T-helper 17 cell (primary cell): Measurements from ENCODE around the gene MYO5B. TPM values are rescaled to one million over a fixed set of nuclear protein-coding genes. Genes with fewer than 3 reads are reported as not detected.
"Not testable (repeated sequence)": the region's sequence is repeated elsewhere in the genome, so short reads cannot be mapped to it uniquely, and the experiment has no call there.

Source experiments
- ATAC-seq: fragments of 150-1000 bp; cut with Tn5 transposase; 2 replicates; pipeline ENCODE4 v1.10.0; 2021; ENCODE audit warnings: mild to moderate bottlenecking, moderate library complexity
- DNase-seq, 3 donors: peaks; one replicate each; pipeline versions ENCODE4 v3.0.0 to v3.0.0-alpha.2; 2020 to 2021
- H3K9me3 ChIP-seq: one replicate; pipeline ENCODE4 v1.7.0; 2013; ENCODE audit warnings: low read length, mild to moderate bottlenecking; ENCODE audit not compliant: control insufficient read depth, poor library complexity, severe bottlenecking
- H3K27ac Mint-ChIP-seq: one replicate; pipeline ENCODE4 v1.8.0; 2022; ENCODE audit warnings: mild to moderate bottlenecking, moderate library complexity, mixed read lengths
- H3K27me3 Mint-ChIP-seq: one replicate; pipeline ENCODE4 v1.8.0; 2022; ENCODE audit warnings: mixed read lengths
- H3K36me3 Mint-ChIP-seq: one replicate; pipeline ENCODE4 v1.8.0; 2022; ENCODE audit warnings: low read depth, mixed read lengths
- H3K4me1 Mint-ChIP-seq: one replicate; pipeline ENCODE4 v1.8.0; 2022; ENCODE audit warnings: mild to moderate bottlenecking, mixed read lengths
- H3K4me3 Mint-ChIP-seq: one replicate; pipeline ENCODE4 v1.8.0; 2022; ENCODE audit warnings: mild to moderate bottlenecking, moderate library complexity, mixed read lengths
- total RNA-seq, 4 donors: library from RNA in 2 of 4; stranded (reverse) in 2 of 4; gene quantifications; one replicate each; pipeline ENCODE4 v1.2.3 and lab custom pipeline; 2022 to 2026

MYO5B gene
- total RNA-seq, 2 donors from 2014 or later, result 0.12 TPM; not detected in 1

- H3K9me3 ChIP-seq, result no peaks in the 10 kb centered on the region
- Mint-ChIP-seq H3K4me3 (no peak overlapping the region), H3K27me3 (peaks cover 15% of the 10 kb centered on the region), H3K4me1 (peaks cover 9% of the 10 kb centered on the region), H3K27ac (no peak overlapping the region), H3K36me3 (peaks cover 9% of the 10 kb centered on the region)
- DNase-seq (no peak), ATAC-seq (no peak)
These were observed 350.9 kb downstream of the MYO5B start for GRCh38 chr18:49843778-49844625.

DNA sequence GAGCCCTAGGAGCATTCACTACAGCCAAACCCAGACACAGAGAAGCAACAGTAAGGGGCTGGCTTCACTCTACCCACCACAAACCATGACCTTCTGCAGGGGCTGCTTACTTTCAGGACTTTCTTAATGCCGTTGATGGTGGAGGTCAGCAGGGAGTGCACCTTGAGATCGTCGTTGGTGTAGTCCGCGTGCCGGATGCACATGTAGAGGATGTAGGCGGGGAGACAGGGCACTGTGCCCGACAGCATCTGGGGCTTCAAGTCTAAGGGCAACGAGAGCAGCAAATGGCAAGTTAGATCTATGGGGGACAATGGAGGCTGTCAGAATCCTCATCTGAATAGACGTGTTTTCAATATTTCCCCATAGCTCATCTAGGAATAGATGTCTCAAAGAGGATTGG, 351.8 kb downstream of the MYO5B start:
- H3K27me3 Mint-ChIP-seq, result peaks cover 7% of the 10 kb centered on the region
- peaks cover 4% of the 10 kb centered on the region for H3K4me1 Mint-ChIP-seq
- ATAC-seq (no peak), DNase-seq (no peak)
- H3K36me3 Mint-ChIP-seq, result peaks cover 2% of the 10 kb centered on the region
- H3K9me3 ChIP-seq, result no peaks in the 10 kb centered on the region
- no peak overlapping the region for H3K27ac Mint-ChIP-seq
- H3K4me3 Mint-ChIP-seq, result no peak overlapping the region

- Mint-ChIP-seq H3K4me1 (peaks cover 4% of the 10 kb centered on the region), H3K4me3 (no peak overlapping the region), H3K27me3 (peaks cover 2% of the 10 kb centered on the region), H3K27ac (no peak overlapping the region), H3K36me3 (peaks cover 2% of the 10 kb centered on the region)
- no peak for DNase-seq
- no peaks in the 10 kb centered on the region for H3K9me3 ChIP-seq
- ATAC-seq, result no peak
These were observed 352.3 kb downstream of the MYO5B start for GRCh38 chr18:49842656-49843055.

- no peaks in the 10 kb centered on the region for H3K9me3 ChIP-seq
- no peak for ATAC-seq
- Mint-ChIP-seq H3K27me3 (no peaks in the 10 kb centered on the region), H3K27ac (peak overlapping the region; percentile 79), H3K4me1 (peaks cover 4% of the 10 kb centered on the region), H3K4me3 (no peak overlapping the region), H3K36me3 (peaks cover under 1% of the 10 kb centered on the region)
- DNase-seq, result no peak
These were observed 353.4 kb downstream of the MYO5B start for GRCh38 chr18:49841236-49842217.

DNA sequence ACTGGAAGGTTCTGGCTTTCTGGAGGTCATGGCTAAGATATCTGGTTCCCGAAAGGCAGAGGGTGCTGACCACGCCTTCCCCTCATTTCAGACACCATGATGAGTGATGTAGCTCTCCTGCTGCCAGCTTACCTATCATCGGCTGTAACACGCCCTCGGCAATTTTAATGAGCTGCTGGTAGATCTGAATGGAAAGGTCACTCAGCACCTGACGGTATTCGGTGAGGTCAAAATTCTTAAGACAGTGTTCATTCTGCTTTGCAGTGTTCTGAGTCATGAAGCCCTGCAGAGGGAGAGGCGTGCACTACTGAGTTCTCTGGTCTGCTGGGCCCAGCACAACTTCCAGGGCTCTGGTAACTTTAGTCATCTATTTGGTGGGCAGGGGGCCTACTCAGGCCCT, 355.9 kb downstream of the MYO5B start:
- Mint-ChIP-seq H3K27ac (no peak overlapping the region), H3K36me3 (no peaks in the 10 kb centered on the region), H3K27me3 (no peaks in the 10 kb centered on the region), H3K4me3 (no peak overlapping the region), H3K4me1 (peaks cover 7% of the 10 kb centered on the region)
- DNase-seq (no peak), ATAC-seq (no peak)
- H3K9me3 ChIP-seq, result no peaks in the 10 kb centered on the region

DNA sequence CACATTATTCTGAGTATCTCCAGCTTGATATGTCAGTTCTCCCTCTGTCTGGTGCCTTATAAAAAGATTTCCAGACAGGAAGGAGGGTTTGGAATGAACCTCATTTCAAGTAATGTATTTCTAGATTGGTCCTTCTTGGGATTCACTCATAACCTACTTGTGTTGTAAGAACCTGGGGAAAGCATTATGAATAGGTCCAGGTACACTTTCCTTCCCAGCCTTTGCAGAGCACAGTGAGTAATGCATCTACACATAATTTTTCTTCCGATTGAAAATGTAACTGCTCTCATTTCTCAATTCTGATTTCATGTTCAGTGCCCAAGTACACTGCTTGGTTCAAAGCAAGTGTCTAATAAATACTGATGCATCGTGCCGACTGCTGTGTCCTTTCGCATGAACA, 356.6 kb downstream of the MYO5B start:
- DNase-seq, result no peak
- Mint-ChIP-seq H3K4me1 (peaks cover 5% of the 10 kb centered on the region), H3K27me3 (no peaks in the 10 kb centered on the region), H3K4me3 (no peak overlapping the region), H3K36me3 (no peaks in the 10 kb centered on the region), H3K27ac (no peak overlapping the region)
- no peaks in the 10 kb centered on the region for H3K9me3 ChIP-seq
- no peak for ATAC-seq

DNA sequence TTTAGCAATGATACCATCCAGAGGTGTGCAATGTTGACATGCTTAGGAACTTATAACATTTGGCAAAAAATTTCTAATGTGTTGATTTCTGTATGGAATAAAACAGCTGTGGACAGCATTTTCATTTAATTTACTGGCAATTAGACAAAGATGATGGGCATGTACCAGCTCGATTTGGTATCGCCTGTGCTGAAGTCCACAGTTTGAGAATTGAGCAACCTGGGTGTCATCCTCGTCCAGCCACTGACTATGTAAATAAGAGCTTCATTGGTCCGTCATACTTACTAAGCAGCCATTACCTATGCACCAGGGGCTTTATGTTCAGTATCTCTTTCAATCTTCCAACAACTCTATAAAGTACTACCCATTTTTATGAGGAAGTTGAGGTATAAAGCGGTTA, 357.1 kb downstream of the MYO5B start:
- no peak overlapping the region for H3K27ac Mint-ChIP-seq
- no peaks in the 10 kb centered on the region for H3K36me3 Mint-ChIP-seq
- ATAC-seq (no peak), DNase-seq (no peak)
- no peaks in the 10 kb centered on the region for H3K27me3 Mint-ChIP-seq
- H3K9me3 ChIP-seq, result no peaks in the 10 kb centered on the region
- H3K4me1 Mint-ChIP-seq, result peaks cover 3% of the 10 kb centered on the region
- no peak overlapping the region for H3K4me3 Mint-ChIP-seq

DNA sequence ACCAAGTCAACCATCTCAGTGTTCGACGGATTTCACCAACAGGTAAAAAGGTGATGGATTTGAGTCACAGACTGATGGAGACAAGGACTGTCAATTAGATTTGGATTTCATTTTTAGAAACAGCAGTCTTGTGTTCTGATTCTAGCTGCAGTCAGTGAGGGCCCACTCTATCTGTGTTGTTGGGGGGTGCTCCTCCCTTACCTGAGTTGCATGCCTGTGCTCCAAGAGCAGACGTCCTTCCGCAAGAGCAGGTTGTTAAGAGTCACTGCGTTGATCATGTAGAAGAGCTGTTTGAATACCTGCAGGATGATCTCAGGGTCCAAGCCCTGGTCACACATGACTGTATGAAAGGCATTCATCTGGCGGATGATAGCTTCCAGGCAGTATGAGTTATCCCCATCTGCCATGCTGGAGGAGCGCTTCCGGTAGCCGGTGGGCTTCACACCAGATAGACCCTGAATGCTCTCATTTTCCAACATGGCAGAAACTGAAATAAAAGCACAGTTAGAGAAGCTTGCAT, 357.6 kb downstream of the MYO5B start:
- H3K27ac Mint-ChIP-seq, H3K36me3 Mint-ChIP-seq, H3K4me3 Mint-ChIP-seq, DNase-seq, H3K4me1 Mint-ChIP-seq, ATAC-seq, H3K9me3 ChIP-seq, H3K27me3 Mint-ChIP-seq: not testable (repeated sequence)

DNA sequence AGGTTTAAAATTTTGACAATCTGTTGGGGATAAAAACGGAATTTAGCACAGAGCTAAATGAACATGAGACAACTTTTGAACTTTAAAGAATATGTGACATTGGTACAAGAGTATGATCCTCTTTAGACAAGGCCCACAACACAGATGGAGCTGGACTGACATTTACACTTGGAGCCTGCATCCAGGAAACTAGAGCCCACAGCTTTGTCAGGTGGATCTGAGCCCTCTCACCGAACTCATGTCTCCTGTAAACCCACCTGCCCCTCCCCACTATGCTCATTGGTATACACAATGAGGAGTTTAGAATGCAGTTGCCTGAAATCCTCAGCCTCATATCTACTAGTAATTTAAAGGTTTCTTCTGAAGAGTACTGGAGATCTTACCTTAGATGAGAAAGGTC, 359.5 kb downstream of the MYO5B start:
- no peaks in the 10 kb centered on the region for H3K27me3 Mint-ChIP-seq
- no peak overlapping the region for H3K4me3 Mint-ChIP-seq
- no peak for DNase-seq
- peaks cover 3% of the 10 kb centered on the region for H3K4me1 Mint-ChIP-seq
- no peak overlapping the region for H3K27ac Mint-ChIP-seq
- H3K36me3 Mint-ChIP-seq, result no peaks in the 10 kb centered on the region
- H3K9me3 ChIP-seq, result no peaks in the 10 kb centered on the region
- no peak for ATAC-seq

DNA sequence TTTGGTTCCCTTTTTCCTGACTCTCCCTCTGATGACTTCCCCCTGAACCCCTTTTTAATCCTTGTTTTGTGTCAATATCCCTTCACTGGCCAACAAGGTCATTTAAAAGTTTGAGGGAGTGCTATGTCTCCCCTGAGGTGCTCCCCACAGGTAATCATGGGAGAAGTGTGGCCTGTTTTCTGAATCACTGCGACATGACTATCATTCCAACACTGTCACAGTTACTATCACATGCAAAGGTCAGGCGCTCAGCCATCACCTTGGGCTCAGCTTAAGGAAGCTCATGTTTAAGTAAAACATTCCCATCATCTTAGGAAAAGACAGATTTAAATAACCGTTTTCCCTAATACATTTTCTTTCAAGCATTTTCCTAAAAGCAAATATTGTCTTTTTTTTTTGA, 360.7 kb downstream of the MYO5B start:
- H3K4me1 Mint-ChIP-seq, result peaks cover 3% of the 10 kb centered on the region
- no peaks in the 10 kb centered on the region for H3K9me3 ChIP-seq
- DNase-seq (no peak), ATAC-seq (no peak)
- no peak overlapping the region for H3K4me3 Mint-ChIP-seq
- no peaks in the 10 kb centered on the region for H3K27me3 Mint-ChIP-seq
- no peak overlapping the region for H3K27ac Mint-ChIP-seq
- H3K36me3 Mint-ChIP-seq, result no peaks in the 10 kb centered on the region

DNA sequence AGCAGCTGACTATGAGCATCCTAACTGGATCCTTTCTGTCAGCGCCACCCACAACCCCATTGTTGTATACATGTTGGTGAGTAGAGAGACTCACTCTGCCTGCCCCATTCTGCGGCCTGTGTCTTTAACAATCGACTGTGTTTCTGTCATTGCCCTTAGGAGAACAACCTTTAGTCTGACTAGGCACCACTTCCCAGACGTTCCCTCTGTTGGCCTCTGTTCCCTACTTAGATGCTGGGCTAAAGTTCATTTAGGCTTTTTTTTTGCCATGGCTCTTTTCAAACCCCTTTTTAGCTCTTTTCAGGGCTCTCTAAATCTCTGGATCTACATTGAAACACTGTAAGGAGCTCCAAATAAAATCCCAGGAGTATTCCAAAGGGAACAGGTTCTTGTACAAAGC, 361.1 kb downstream of the MYO5B start:
- Mint-ChIP-seq H3K4me3 (no peak overlapping the region), H3K36me3 (no peaks in the 10 kb centered on the region), H3K27ac (no peak overlapping the region), H3K4me1 (peaks cover 3% of the 10 kb centered on the region), H3K27me3 (no peaks in the 10 kb centered on the region)
- no peaks in the 10 kb centered on the region for H3K9me3 ChIP-seq
- ATAC-seq (no peak), DNase-seq (no peak)

DNA sequence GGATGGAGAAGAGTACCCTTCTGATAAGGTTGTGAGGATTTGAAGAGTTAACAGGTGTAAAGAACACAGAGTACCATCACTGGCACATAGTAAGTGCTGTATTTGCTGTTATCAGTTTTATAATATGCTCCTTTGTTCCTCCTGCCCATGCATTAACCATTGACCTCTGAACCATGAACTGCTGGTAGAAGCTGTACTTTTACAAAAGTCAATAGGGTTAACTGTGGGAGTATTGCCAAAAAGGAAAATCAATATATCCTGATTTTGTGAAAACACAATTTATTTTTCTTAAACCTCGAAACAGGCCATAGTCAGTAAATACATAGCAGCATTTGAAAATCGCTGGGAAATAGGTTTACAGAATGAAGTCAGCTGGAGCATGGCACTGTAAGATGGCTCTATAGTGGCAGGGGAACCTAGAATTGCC, 362.7 kb downstream of the MYO5B start:
- H3K9me3 ChIP-seq, result no peaks in the 10 kb centered on the region
- Mint-ChIP-seq H3K36me3 (no peaks in the 10 kb centered on the region), H3K4me3 (no peak overlapping the region), H3K4me1 (peaks cover 3% of the 10 kb centered on the region), H3K27me3 (no peaks in the 10 kb centered on the region), H3K27ac (no peak overlapping the region)
- ATAC-seq, result no peak
- no peak for DNase-seq

DNA sequence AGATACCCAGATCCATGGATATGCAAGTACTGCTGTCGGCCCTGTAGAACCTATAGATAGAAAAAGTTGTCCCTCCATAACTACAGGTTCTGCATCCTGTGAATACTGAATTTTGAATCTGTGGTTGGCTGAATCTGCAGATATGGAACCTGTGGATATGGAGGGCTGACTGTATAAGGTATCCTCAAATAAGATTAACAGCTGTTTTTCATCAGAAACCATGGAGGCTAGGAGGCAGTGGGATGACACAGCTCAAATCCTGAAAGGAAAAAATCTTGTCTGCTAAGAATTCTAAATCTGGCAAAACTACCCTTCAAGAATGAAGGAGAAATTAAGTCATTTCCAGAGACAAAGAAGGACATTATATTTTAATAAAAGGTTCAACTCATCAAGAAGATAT, 367.0 kb downstream of the MYO5B start:
- no peaks in the 10 kb centered on the region for H3K4me1 Mint-ChIP-seq
- DNase-seq (no peak), ATAC-seq (no peak)
- no peaks in the 10 kb centered on the region for H3K27me3 Mint-ChIP-seq
- H3K9me3 ChIP-seq, result no peaks in the 10 kb centered on the region
- no peak overlapping the region for H3K27ac Mint-ChIP-seq
- no peaks in the 10 kb centered on the region for H3K36me3 Mint-ChIP-seq
- no peak overlapping the region for H3K4me3 Mint-ChIP-seq
